HepG2 (cell line): ENCODE measurements around the gene TMEM63B. TPM values are rescaled to one million over a fixed set of nuclear protein-coding genes. Genes with fewer than 3 reads are reported as not detected.

Source experiments
- ATAC-seq: fragments of 200-7000 bp; cut with Tn5 transposase; 3 replicates; pipeline ENCODE4 v1.9.1; 2020; ENCODE audit warnings: mild to moderate bottlenecking, moderate library complexity
- BruUV-seq: library from RNA; stranded (reverse); fragments of 400-500 nt; replicated peaks from 2 replicates; lab custom pipeline; 2021; lab: Mats Ljungman, UMichigan
- CTCF ChIA-PET: fragments of 300-600 bp; formaldehyde crosslinking; extraction: SDS; loops from one replicate; lab custom pipeline; 2021; ENCODE audit warnings: low total read pairs, inconsistent platforms, low intra/inter-chr PET ratio; lab: Yijun Ruan, JAX
- POLR2A ChIA-PET: fragments of 350-600 bp; sonication (Branson Sonifier 250); formaldehyde crosslinking; loops from one replicate; lab custom pipeline; 2020; ENCODE audit warnings: antibody characterized with exemption, inconsistent platforms; lab: Yijun Ruan, JAX
- DNase-seq: peaks from one replicate; pipeline ENCODE4 v3.0.0-alpha.2; 2015; ENCODE audit warnings: low spot score
- FAIRE-seq: peaks from 3 replicates; lab custom pipeline; 2011; peaks lifted over from hg19 to GRCh38; lab: Jason Lieb, UNC
- H2AFZ ChIP-seq: one replicate; pipeline ENCODE4 v1.6.1; 2011; ENCODE audit warnings: low read length, inconsistent platforms
- H3K27ac ChIP-seq: fragments of 300-600 bp; 3 replicates; pipeline ENCODE4 v1.8.0; 2011; ENCODE audit warnings: mixed run types, mild to moderate bottlenecking, mixed read lengths, low read length, inconsistent platforms; ENCODE audit not compliant: insufficient read depth; ENCODE audit errors: extremely low read length
- H3K27me3 ChIP-seq, 2 experiments: fragments of 200-600 bp in 1 of 2; 2 replicates in 1 of 2; 3 replicates in 1 of 2; pipeline versions ENCODE4 v1.6.0 to v1.8.0; 2011; ENCODE audit warnings: low read length in 2 of 2, mild to moderate bottlenecking in 2 of 2, moderate library complexity in 2 of 2, inconsistent platforms in 1 of 2; ENCODE audit not compliant: insufficient read depth in 2 of 2, control insufficient read depth in 1 of 2
- H3K36me3 ChIP-seq, 2 experiments: fragments of 200-600 bp in 1 of 2; replicated peaks in 1 of 2; 2 replicates in 1 of 2; 3 replicates in 1 of 2; pipeline versions ENCODE4 v1.5.1 to v1.8.0; 2011; ENCODE audit warnings: low read length in 2 of 2, inconsistent platforms in 1 of 2; ENCODE audit not compliant: insufficient read depth in 2 of 2, control insufficient read depth in 1 of 2
- H3K4me1 ChIP-seq: 2 replicates; pipeline ENCODE4 v1.5.1; 2012; ENCODE audit warnings: low read length, inconsistent platforms; ENCODE audit not compliant: insufficient read depth
- H3K4me2 ChIP-seq: 2 replicates; pipeline ENCODE4 v1.6.0; 2011; ENCODE audit warnings: low read depth, low read length, inconsistent platforms
- H3K4me3 ChIP-seq, 3 experiments: fragments of 200-600 bp in 1 of 3; sonication (generic), shearing (Covaris generic) in 1 of 3; replicated peaks in 1 of 3; 2 replicates each; pipeline ENCODE4 v1.5.1; 2011 to 2016; ENCODE audit warnings: low read length in 3 of 3, inconsistent platforms in 2 of 3, low read depth in 2 of 3, mild to moderate bottlenecking in 2 of 3, control low read depth in 1 of 3, mixed read lengths in 1 of 3; ENCODE audit not compliant: insufficient read depth in 1 of 3
- H3K79me2 ChIP-seq: one replicate; pipeline ENCODE4 v1.6.1; 2011; ENCODE audit warnings: low read length, inconsistent platforms; ENCODE audit not compliant: insufficient read depth
- H3K9ac ChIP-seq: 2 replicates; pipeline ENCODE4 v1.6.0; 2011; ENCODE audit warnings: mild to moderate bottlenecking, low read depth, low read length, inconsistent platforms; ENCODE audit not compliant: insufficient read depth
- H3K9me3 ChIP-seq: 2 replicates; pipeline ENCODE4 v1.5.1; 2012; ENCODE audit warnings: mild to moderate bottlenecking, low read length
- H4K20me1 ChIP-seq: 2 replicates; pipeline ENCODE4 v1.6.0; 2011; ENCODE audit warnings: inconsistent platforms, mild to moderate bottlenecking, low read length, moderate library complexity; ENCODE audit not compliant: insufficient read depth
- ARHGAP35 ChIP-seq: sonication (generic); formaldehyde crosslinking; IDR thresholded peaks from 2 replicates; pipeline ENCODE4 v1.9.0; 2022; ENCODE audit warnings: mild to moderate bottlenecking, inconsistent platforms, moderate library complexity, missing genetic modification reagents, borderline replicate concordance
- ATF7-NPFF ChIP-seq: sonication (generic); formaldehyde crosslinking; IDR thresholded peaks from 2 replicates; pipeline ENCODE4 v1.8.1; 2023; ENCODE audit warnings: mild to moderate bottlenecking, low read depth, missing genetic modification reagents, moderate library complexity
- DPF2 ChIP-seq: sonication (generic); formaldehyde crosslinking; IDR thresholded peaks from 2 replicates; pipeline ENCODE4 v1.4.0; 2020; ENCODE audit warnings: mild to moderate bottlenecking, low read depth, missing genetic modification reagents, borderline replicate concordance
- EEA1 ChIP-seq: sonication (generic); formaldehyde crosslinking; IDR thresholded peaks from 2 replicates; pipeline ENCODE4 v1.5.1; 2020; ENCODE audit warnings: mild to moderate bottlenecking, missing genetic modification reagents, borderline replicate concordance
- HNF4A ChIP-seq: sonication (generic); formaldehyde crosslinking; IDR thresholded peaks from 2 replicates; pipeline ENCODE4 v1.4.0; 2020; ENCODE audit warnings: missing genetic modification reagents
- LCORL ChIP-seq, 2 experiments: fragments of 450-650 bp in 1 of 2; sonication (generic) in 1 of 2; formaldehyde crosslinking in 1 of 2; IDR thresholded peaks; 2 replicates each; pipeline versions ENCODE4 v1.5.0 to v1.6.1; 2017 to 2020; ENCODE audit warnings: antibody characterized with exemption in 1 of 2, missing genetic modification reagents in 1 of 2
- PRPF4 ChIP-seq: fragments of 200-400 bp; formaldehyde crosslinking; IDR thresholded peaks from 2 replicates; pipeline ENCODE4 v1.6.1; 2016; ENCODE audit warnings: low read length, low read depth; ENCODE audit not compliant: poor library complexity, severe bottlenecking
- ZFY ChIP-seq: sonication (generic); formaldehyde crosslinking; IDR thresholded peaks from 2 replicates; pipeline ENCODE4 v1.4.0; 2020; ENCODE audit warnings: missing genetic modification reagents
- ZIK1 ChIP-seq: sonication (generic); formaldehyde crosslinking; IDR thresholded peaks from 2 replicates; pipeline ENCODE4 v1.5.0; 2020; ENCODE audit warnings: mild to moderate bottlenecking, low read depth, missing genetic modification reagents, borderline replicate concordance
- ZKSCAN8 ChIP-seq: IDR thresholded peaks from 2 replicates; pipeline ENCODE4 v1.6.1; 2016; ENCODE audit warnings: borderline replicate concordance, missing genetic modification reagents, missing compliant biosample characterization
- ZNF205 ChIP-seq: IDR thresholded peaks from 2 replicates; pipeline ENCODE4 v1.6.1; 2018; ENCODE audit warnings: missing biosample characterization, missing genetic modification reagents
- ZNF496 ChIP-seq: sonication (generic); formaldehyde crosslinking; IDR thresholded peaks from 2 replicates; pipeline ENCODE4 v1.8.1; 2023; ENCODE audit warnings: mild to moderate bottlenecking, moderate library complexity, missing genetic modification reagents; ENCODE audit not compliant: insufficient replicate concordance
- ZNF878 ChIP-seq: sonication (generic); formaldehyde crosslinking; IDR thresholded peaks from 2 replicates; pipeline ENCODE4 v1.8.1; 2023; ENCODE audit warnings: mild to moderate bottlenecking, missing genetic modification reagents, moderate library complexity
- WGBS: methylation state at CpG from one replicate; pipeline ENCODE4 v1.1.6; 2017; ENCODE audit warnings: low lambda C conversion rate; 5-methylcytosine and 5-hydroxymethylcytosine counted together
- in situ Hi-C: cut with HindIII; loops from 2 replicates; pipeline ENCODE4 v1.10.0; 2017; ENCODE audit warnings: low pct_unique_long_range_greater_than_20kb; ENCODE audit not compliant: extremely low pct_ligation_motif_present
- intact Hi-C: fragments of 100-400 bp; cut with micrococcal nuclease; formaldehyde crosslinking; loops from one replicate; pipeline ENCODE4 v1.10.0; 2022; ENCODE audit not compliant: unreplicated experiment
- polyA plus RNA-seq, 8 experiments: library from polyadenylated mRNA; depleted of rRNA in 3 of 8; stranded (reverse) in 7 of 8; unstranded in 1 of 8; fragments of >200 nt; fragmentation: Illumina TruSeq in 4 of 8; extraction: Trizol in 4 of 8; gene quantifications; 2 replicates each; pipeline versions ENCODE4 v1.2.1 to v1.2.3, GENCODE V29; 2011 to 2016; ENCODE audit warnings: low read depth in 4 of 8, missing spikeins in 1 of 8, mixed read lengths in 1 of 8; ENCODE audit not compliant: insufficient read depth in 1 of 8
- total RNA-seq, 5 experiments: library from RNA; depleted of rRNA; stranded (reverse); fragments of >200 nt; fragmentation: Illumina TruSeq; extraction: Trizol; gene quantifications; 2 replicates each; pipeline ENCODE4 v1.2.3, GENCODE V29; 2016; ENCODE audit warnings: low read depth in 1 of 5

The TMEM63B gene
- total and polyA plus RNA-seq, 2 of the 13 experiments (the other 11 are each of a cell fraction or from before 2014, with no cell fraction given) = 27.4 to 75.8 TPM

DNA sequence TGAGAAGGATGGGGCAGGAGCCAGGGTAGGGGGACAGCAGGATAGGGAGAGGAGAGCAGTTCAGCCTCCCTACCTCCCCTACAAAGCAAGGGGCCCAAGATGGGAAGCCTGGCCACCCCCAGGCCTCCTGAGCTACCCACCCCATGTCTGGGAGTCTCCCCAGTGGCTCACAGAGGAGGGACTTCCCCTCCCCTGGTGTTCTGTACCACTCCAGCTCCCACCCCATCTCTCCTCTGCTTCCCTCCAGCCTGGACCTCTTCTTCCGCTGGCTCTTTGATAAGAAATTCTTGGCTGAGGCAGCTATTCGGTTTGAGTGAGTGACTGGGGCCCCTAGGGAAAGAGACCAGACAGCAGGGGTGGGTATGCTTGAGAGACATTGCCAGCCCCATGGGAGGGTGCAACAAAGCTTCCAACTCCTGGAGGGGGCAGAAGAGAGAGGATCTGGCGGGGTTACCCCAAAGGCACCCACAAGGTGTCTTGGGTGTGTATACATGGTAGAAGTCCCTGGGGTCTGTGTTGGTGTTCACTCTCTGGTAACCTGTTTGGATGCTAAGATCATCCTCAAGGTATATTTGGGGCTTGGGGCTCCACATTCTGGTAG lies 23.1 kb downstream of the TMEM63B start:
- H4K20me1 ChIP-seq = no peaks in the 10 kb centered on the region
- H3K9ac ChIP-seq = no peak overlapping the region
- no TSS peak for BruUV-seq
- no peaks in the 10 kb centered on the region for H3K27me3 ChIP-seq
- no peak overlapping the region for H3K4me3 ChIP-seq
- H3K27ac ChIP-seq = no peak overlapping the region
- H3K79me2 ChIP-seq = no peaks in the 10 kb centered on the region
- H3K9me3 ChIP-seq = no peaks in the 10 kb centered on the region
- no peak overlapping the region for H3K4me2 ChIP-seq
- CTCF ChIA-PET = interaction anchor here (5.8 kb wide), 1 partner anchor 52 kb away, joined by 74 read pairs; no protein-coding TSS in a partner anchor
- in situ Hi-C loops (loop anchor here (5.0 kb wide), 1 partner anchor 48 kb away; no protein-coding TSS in a partner anchor), intact Hi-C loops (loop anchor here (2.0 kb wide), 1 partner anchor 22 kb away; no protein-coding TSS in a partner anchor)
- FAIRE-seq (no peak), ATAC-seq (no peak), DNase-seq (no peak)
- H2AFZ ChIP-seq = no peak overlapping the region
- peaks cover 18% of the 10 kb centered on the region for H3K4me1 ChIP-seq
- no peak for TF ChIP-seq ZNF496 (CRISPR knock-in tag)
- TF ChIP-seq ZKSCAN8 (CRISPR knock-in tag) = no peak
- TF ChIP-seq ZNF205 = no peak
- TF ChIP-seq EEA1 (CRISPR knock-in tag) = no peak
- TF ChIP-seq LCORL (IDR thresholded peaks at IDR 0.05) = no peak
- TF ChIP-seq LCORL (CRISPR knock-in tag; IDR thresholded peaks at IDR 0.05) = no peak
- no peak for TF ChIP-seq ZFY
- TF ChIP-seq ATF7-NPFF (CRISPR knock-in tag) = no peak
- no peak for TF ChIP-seq PRPF4
- no peak for TF ChIP-seq ARHGAP35
- no peak for TF ChIP-seq ZNF878 (CRISPR knock-in tag)
- TF ChIP-seq DPF2 (CRISPR knock-in tag) = no peak
- TF ChIP-seq ZIK1 (CRISPR knock-in tag) = no peak
- TF ChIP-seq HNF4A = no peak
- WGBS = 97% methylated on average over 3 of the region's 3 CpGs
- POLR2A ChIA-PET = no interaction called here
- H3K36me3 ChIP-seq = peaks cover 33 to 53% of the 10 kb centered on the region in 2 experiments
